CD4-positive, alpha-beta memory T cell (primary cell): ENCODE results near the gene AVPR1B. TPM values are rescaled to one million over a fixed set of nuclear protein-coding genes. Genes with fewer than 3 reads are reported as not detected.
"Not testable (repeated sequence)": the region's sequence is repeated elsewhere in the genome, so short reads cannot be mapped to it uniquely, and the experiment has no call there.

Source experiments
- CTCF ChIA-PET: fragments of 350-600 bp; sonication (Branson Sonifier 250); formaldehyde crosslinking; loops from one replicate; lab custom pipeline; 2021; ENCODE audit warnings: inconsistent platforms; ENCODE audit not compliant: partially characterized antibody; lab: Charles Lee
- POLR2A ChIA-PET: fragments of 350-600 bp; sonication (Branson Sonifier 250); formaldehyde crosslinking; loops from one replicate; lab custom pipeline; 2021; ENCODE audit not compliant: partially characterized antibody; lab: Charles Lee
- DNase-seq, 5 donors: peaks; one replicate each; pipeline versions ENCODE4 v3.0.0 to v3.0.0-alpha.2; 2020 to 2022; ENCODE audit warnings: mixed read lengths in 1 of 5
- H3K27ac ChIP-seq: one replicate; pipeline ENCODE4 v1.7.0; 2013; ENCODE audit warnings: low read depth, low read length
- H3K27me3 ChIP-seq: 2 replicates; pipeline ENCODE4 v1.7.0; 2013; ENCODE audit warnings: mild to moderate bottlenecking, low read length, moderate library complexity; ENCODE audit not compliant: insufficient read depth
- H3K36me3 ChIP-seq: 2 replicates; pipeline ENCODE4 v1.7.0; 2013; ENCODE audit warnings: mild to moderate bottlenecking, low read length, moderate library complexity; ENCODE audit not compliant: insufficient read depth
- H3K4me1 ChIP-seq: 2 replicates; pipeline ENCODE4 v1.7.0; 2013; ENCODE audit warnings: mild to moderate bottlenecking, low read length, moderate library complexity; ENCODE audit not compliant: insufficient read depth
- H3K4me3 ChIP-seq, 2 donors: one replicate each; pipeline ENCODE4 v1.7.0; 2013; ENCODE audit warnings: low read length in 2 of 2, mild to moderate bottlenecking in 1 of 2
- H3K9me3 ChIP-seq, 2 donors: one replicate each; pipeline ENCODE4 v1.7.0; 2013; ENCODE audit warnings: low read length in 2 of 2, control low read depth in 1 of 2; ENCODE audit not compliant: control insufficient read depth in 1 of 2
- H3K27ac Mint-ChIP-seq, 7 donors: one replicate each; pipeline ENCODE4 v1.8.0; 2020 to 2021; ENCODE audit warnings: mixed read lengths in 7 of 7, mild to moderate bottlenecking in 6 of 7, inconsistent platforms in 3 of 7, moderate library complexity in 3 of 7
- H3K27me3 Mint-ChIP-seq, 2 donors: one replicate each; pipeline ENCODE4 v1.8.0; 2020 to 2021; ENCODE audit warnings: mixed read lengths in 2 of 2
- H3K36me3 Mint-ChIP-seq, 2 donors: one replicate each; pipeline ENCODE4 v1.8.0; 2020 to 2021; ENCODE audit warnings: mixed read lengths in 2 of 2, inconsistent platforms in 1 of 2, mild to moderate bottlenecking in 1 of 2
- H3K4me1 Mint-ChIP-seq, 4 donors: one replicate each; pipeline ENCODE4 v1.8.0; 2020 to 2021; ENCODE audit warnings: mixed read lengths in 4 of 4, mild to moderate bottlenecking in 1 of 4
- H3K4me3 Mint-ChIP-seq, 8 donors: one replicate each; pipeline ENCODE4 v1.8.0; 2020 to 2021; ENCODE audit warnings: mixed read lengths in 8 of 8, mild to moderate bottlenecking in 7 of 8, moderate library complexity in 6 of 8, inconsistent platforms in 3 of 8
- H3K9me3 Mint-ChIP-seq, 8 donors: one replicate each; pipeline ENCODE4 v1.8.0; 2020 to 2021; ENCODE audit warnings: mixed read lengths in 8 of 8, mild to moderate bottlenecking in 5 of 8, inconsistent platforms in 3 of 8, moderate library complexity in 1 of 8
- intact Hi-C: fragments of 100-400 bp; cut with micrococcal nuclease; formaldehyde crosslinking; loops from one replicate; pipeline ENCODE4 v1.15.1; 2023
- polyA plus RNA-seq, 2 donors: library from polyadenylated mRNA; unstranded; fragments of 300-500 nt; fragmentation: Illumina TruSeq; gene quantifications; one replicate each; pipeline ENCODE4 v1.2.3, GENCODE V29; 2021
- total RNA-seq, 2 experiments: library from RNA; stranded (reverse); gene quantifications; one replicate each; pipeline ENCODE4 v1.2.3, GENCODE V29; 2021

Gene AVPR1B
- total and polyA plus RNA-seq, 4 experiments from 2014 or later, result not detected

- H3K9me3 Mint-ChIP-seq, H3K36me3 Mint-ChIP-seq, H3K27me3 Mint-ChIP-seq, H3K9me3 ChIP-seq, H3K4me3 Mint-ChIP-seq, H3K27ac ChIP-seq, H3K27me3 ChIP-seq, DNase-seq, CTCF ChIA-PET, H3K27ac Mint-ChIP-seq, H3K36me3 ChIP-seq, H3K4me3 ChIP-seq, intact Hi-C loops, POLR2A ChIA-PET: not testable (repeated sequence)
- H3K4me1 Mint-ChIP-seq, result peaks cover 5 to 18% (median 11%) of the 10 kb centered on the region in 4 donors
- H3K4me1 ChIP-seq, result peaks cover 15% of the 10 kb centered on the region
Measured at GRCh38 chr1:206064001-206064400, 53.2 kb downstream of the AVPR1B start.

- H3K36me3 Mint-ChIP-seq, result peaks cover 0 to 5% of the 10 kb centered on the region in 2 donors
- Histone ChIP-seq H3K27ac (no peak overlapping the region), H3K4me1 (peaks cover 11% of the 10 kb centered on the region), H3K9me3 (no peaks in the 10 kb centered on the region), H3K4me3 (no peak overlapping the region), H3K27me3 (no peaks in the 10 kb centered on the region), H3K36me3 (no peaks in the 10 kb centered on the region)
- H3K27me3 Mint-ChIP-seq, result peaks cover 0 to 2% of the 10 kb centered on the region in 2 donors
- peaks cover 3 to 12% (median 8%) of the 10 kb centered on the region in 4 donors for H3K4me1 Mint-ChIP-seq
- H3K4me3 Mint-ChIP-seq, result no peak overlapping the region
- ChIA-PET CTCF (no interaction called here), POLR2A (no interaction called here)
- peaks cover 0 to 5% (median 0%) of the 10 kb centered on the region in 8 donors for H3K9me3 Mint-ChIP-seq
- intact Hi-C loops, result no loop called here
- no peak overlapping the region for H3K27ac Mint-ChIP-seq
- DNase-seq, result no peak
Measured at GRCh38 chr1:206062464-206062863, 54.7 kb downstream of the AVPR1B start.

- H3K27ac Mint-ChIP-seq, result no peak overlapping the region
- CTCF ChIA-PET, result no interaction called here
- no peak overlapping the region for H3K4me3 Mint-ChIP-seq
- H3K9me3 Mint-ChIP-seq, result peaks cover 0 to 5% (median 0%) of the 10 kb centered on the region in 8 donors
- H3K36me3 Mint-ChIP-seq, result peaks cover 0 to 5% of the 10 kb centered on the region in 2 donors
- H3K27me3 ChIP-seq, result no peaks in the 10 kb centered on the region
- no peaks in the 10 kb centered on the region for H3K4me1 ChIP-seq
- POLR2A ChIA-PET, result no interaction called here
- no peak for DNase-seq
- intact Hi-C loops, result no loop called here
- peaks cover 0 to 2% of the 10 kb centered on the region in 2 donors for H3K27me3 Mint-ChIP-seq
- no peaks in the 10 kb centered on the region for H3K4me1 Mint-ChIP-seq
- no peak overlapping the region for H3K4me3 ChIP-seq
- H3K27ac ChIP-seq, result no peak overlapping the region
- H3K36me3 ChIP-seq, result no peaks in the 10 kb centered on the region
- H3K9me3 ChIP-seq, result no peaks in the 10 kb centered on the region
Measured at GRCh38 chr1:206060844-206061243, 56.3 kb downstream of the AVPR1B start.

Other genes with a start within 250 kb of the AVPR1B start
- not detected for gene SLC26A9, start 173.9 kb downstream of the AVPR1B start, total RNA-seq
- gene SLC26A9, start 173.9 kb downstream of the AVPR1B start, polyA plus RNA-seq, result not detected
- 1 to 10 TPM in 1 of 2 experiments, under 1 TPM in 1; 0.78 to 1.2 TPM for gene RAB7B, start 114.0 kb downstream of the AVPR1B start, total RNA-seq
- gene RAB7B, start 114.0 kb downstream of the AVPR1B start, polyA plus RNA-seq, result not detected
- not detected for gene CTSE, start 93.5 kb downstream of the AVPR1B start, total RNA-seq
- gene CTSE, start 93.5 kb downstream of the AVPR1B start, polyA plus RNA-seq, result not detected
- gene RHEX, start 64.2 kb downstream of the AVPR1B start, total RNA-seq, result under 1 TPM; 0.55 TPM
- under 1 TPM in 1 of 2 donors, not detected in 1; 0.30 TPM for gene RHEX, start 64.2 kb downstream of the AVPR1B start, polyA plus RNA-seq
- gene FAM72A, start 85.5 kb upstream of the AVPR1B start, total RNA-seq, result 1 to 10 TPM in 1 of 2 experiments, under 1 TPM in 1; 1.00 to 1.4 TPM
- under 1 TPM in 1 of 2 donors, not detected in 1; 0.29 TPM for gene FAM72A, start 85.5 kb upstream of the AVPR1B start, polyA plus RNA-seq
- gene SRGAP2, start 86.2 kb upstream of the AVPR1B start, total RNA-seq, result 10 to 100 TPM; 49.0 to 56.6 TPM
- 10 to 100 TPM in 1 of 2 donors, 1 to 10 TPM in 1; 2.7 to 18.4 TPM for gene SRGAP2, start 86.2 kb upstream of the AVPR1B start, polyA plus RNA-seq